NCI-H2107 (cell line): ENCODE results near the gene ADCY9.
"Not testable (repeated sequence)": the region's sequence is repeated elsewhere in the genome, so short reads cannot be mapped to it uniquely, and the experiment has no call there.

Experiments
- DNase-seq: peaks from one replicate; lab custom pipeline; 2025; lab: John Stamatoyannopoulos, UW

Gene ADCY9

GRCh38 chr16:4116325-4117249 lies at the start of gene ADCY9:
Gene ADCY9 (minus strand): TSS chr16:4116442. CDS start chr16:4115442, 1,000 bp downstream.
- peak; percentile 48 for DNase-seq

DNA sequence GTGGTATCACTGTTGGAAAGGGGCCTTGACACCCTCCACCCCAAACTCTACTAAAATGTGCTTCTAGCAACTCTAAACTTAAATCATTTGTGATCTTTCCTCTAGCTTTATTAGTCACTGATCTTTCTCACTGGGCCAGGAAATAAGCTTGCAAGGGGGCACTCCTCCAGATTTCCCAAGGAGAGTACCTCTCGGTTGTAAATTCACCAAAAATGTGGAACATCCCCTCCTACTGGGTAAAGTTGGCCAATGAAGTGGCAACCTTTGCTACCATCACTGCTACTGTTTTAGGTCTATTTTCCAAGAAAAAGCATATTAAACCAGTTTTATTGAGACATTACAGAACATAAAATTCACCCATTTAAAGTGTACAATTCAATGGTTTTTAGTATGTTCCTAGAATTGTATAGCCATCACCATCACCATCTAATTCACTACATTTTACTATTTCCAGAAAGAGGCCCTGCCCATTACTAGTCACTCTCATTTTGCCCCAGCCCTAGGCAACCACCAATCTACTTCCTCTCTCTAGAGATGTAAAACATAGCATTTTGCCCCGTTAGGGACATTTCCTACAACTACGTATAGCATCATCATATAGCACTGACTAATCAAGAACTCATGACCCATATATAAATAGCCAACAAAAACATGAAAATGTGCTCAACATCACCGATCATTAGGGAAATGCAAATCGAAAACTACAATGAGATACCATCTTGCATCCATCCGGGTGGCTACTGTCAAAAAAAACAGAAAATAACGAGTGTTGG lies 44.6 kb upstream of the ADCY9 start:
- no peak for DNase-seq

DNA sequence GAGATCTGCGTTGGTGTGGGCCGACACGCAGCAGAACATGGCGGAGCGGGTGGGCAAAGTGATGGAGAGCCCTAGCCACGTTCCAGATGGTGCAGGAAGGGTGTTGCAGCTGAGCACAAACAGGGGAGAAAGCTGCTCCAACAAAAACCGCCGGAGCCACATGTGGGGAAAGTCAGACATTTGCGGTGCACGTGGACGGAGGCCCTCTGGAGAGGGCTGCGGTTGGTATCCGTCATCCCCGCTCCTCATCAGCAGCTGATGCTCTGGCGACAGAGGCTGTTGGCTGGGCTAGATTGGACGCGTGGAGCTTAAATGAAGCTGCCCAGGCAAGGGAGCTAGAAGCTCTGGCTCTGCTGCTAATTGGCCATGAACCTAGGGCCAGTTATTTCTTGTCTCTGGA lies 43.5 kb upstream of the ADCY9 start:
- DNase-seq: no peak

DNA sequence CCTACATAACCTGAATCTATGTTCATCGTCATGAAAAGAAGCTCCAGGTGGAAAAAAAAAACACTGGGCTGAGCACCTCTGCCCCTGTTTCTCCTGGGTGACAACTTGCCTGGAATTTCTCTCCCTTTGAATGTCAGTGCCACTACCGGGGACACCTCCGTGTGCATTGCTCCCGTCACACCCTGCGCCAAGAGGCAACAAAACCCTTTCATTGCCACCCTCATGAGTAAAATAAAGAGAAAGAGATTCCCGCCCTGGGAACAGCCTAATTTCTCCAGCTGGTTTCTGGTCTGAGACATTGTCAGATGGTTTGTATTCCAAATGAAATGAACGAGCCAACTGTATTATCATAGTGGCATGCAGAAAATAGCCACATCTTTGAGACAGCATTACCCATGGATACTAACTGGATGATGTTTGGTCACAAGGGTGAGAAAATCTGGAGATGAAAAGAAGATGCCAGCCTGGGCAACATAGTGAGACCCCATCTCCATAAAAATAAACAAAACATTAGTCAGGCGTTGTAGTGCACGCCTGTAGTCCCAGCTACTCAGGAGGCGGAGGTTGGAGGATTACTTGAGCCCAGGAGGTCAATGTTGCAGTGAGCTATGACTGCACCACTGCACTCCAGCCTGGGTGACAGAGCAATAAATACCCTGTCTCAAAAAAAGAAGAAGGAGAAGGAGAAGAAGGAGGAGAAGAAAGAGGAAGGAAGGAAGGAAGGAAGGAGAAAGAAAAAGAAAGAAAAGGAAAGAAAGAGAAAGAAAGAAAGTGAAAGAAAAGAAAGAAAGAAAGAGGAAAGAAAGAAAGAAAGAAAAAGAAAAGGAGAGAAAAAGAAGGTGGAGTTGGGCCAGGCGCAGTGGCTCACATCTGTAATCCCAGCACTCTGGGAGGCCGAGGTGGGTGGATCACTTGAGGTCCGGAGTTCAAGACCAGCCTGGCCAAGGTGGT lies 42.2 kb upstream of the ADCY9 start:
- no peak for DNase-seq

DNA sequence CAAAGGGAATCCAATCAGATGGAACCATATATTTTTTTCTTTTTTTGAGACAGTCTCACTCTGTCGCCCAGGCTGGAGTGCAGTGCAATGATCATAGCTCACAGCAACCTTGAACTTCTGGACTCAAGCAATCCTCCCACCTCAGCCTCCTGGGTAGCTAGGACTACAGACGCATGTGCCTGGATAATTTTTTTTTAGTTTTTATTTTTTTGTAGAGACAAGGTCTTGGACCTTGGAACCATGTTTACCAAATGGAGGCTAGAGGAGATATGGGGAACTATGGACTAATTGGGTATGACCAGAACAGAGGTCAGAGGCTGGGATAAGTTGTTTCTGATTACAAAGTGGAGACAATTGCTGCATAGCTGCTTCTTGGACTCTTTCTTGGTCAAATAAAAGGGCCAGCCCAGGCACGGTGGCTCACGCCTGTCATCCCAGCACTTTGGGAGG lies 41.2 kb upstream of the ADCY9 start:
- no peak for DNase-seq

DNA sequence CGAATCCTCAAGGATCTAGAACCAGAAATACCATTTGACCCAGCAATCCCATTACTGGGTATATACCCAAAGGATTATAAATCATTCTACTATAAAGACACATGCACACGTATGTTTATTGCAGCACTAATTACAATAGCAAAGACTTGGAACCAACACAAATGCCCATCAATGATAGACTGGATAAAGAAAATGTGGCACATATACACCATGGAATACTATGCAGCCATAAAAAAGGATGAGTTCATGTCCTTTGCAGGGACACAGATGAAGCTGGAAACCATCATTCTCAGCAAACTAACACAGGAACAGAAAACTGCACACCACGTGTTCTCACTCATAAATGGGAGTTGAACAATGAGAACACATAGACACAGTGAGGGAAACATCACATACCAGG lies 40.3 kb upstream of the ADCY9 start:
- DNase-seq: not testable (repeated sequence)

GRCh38 chr16:4153364-4153763 lies 37.1 kb upstream of the ADCY9 start:
- not testable (repeated sequence) for DNase-seq

GRCh38 chr16:4152267-4152666 lies 36.0 kb upstream of the ADCY9 start:
- no peak for DNase-seq

- DNase-seq: no peak
Observed at GRCh38 chr16:4147236-4147635, 31.0 kb upstream of the ADCY9 start.

GRCh38 chr16:4142268-4142667 lies 26.0 kb upstream of the ADCY9 start:
- no peak for DNase-seq

DNA sequence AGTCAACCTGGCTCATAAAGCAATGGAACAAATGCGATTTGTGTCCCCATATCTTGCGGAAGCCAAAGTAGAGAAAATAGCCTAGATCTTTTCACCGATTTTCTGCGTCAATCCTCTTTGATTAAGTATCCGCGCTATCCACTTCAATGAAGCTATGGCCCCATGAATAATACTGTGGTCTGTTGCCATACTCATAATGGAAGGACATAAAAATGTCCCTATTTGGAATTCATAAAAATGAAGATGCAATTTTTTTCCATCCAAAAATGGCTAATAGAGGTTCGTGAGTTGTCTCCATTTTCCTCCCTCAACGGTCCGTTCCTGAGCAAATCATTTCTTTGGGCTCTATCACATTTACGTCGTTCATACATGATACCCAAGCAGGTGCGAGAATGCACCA lies 25.4 kb upstream of the ADCY9 start:
- no peak for DNase-seq

GRCh38 chr16:4140652-4141051 lies 24.4 kb upstream of the ADCY9 start:
- no peak for DNase-seq

DNA sequence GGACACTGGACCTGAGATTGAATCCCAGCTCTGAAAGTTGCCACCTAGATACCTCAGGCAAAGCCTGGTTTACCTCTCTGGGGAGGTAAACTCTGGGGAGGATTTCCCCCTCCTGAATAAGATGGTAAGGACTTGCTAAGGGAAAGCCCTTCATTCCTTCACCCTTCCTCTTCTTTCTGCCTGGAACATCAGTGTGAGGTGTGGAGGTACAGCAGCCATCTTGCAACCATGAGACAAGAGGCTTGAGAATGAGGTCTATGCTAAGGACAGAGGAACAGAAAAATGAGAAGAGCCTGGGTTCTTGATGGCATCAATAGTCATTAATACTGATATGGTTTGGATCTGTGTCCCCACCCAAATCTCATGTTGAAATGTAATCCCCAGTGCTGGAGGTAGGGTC lies 23.7 kb upstream of the ADCY9 start:
- no peak for DNase-seq

- no peak for DNase-seq
Observed at GRCh38 chr16:4138713-4139112, 22.5 kb upstream of the ADCY9 start.

DNA sequence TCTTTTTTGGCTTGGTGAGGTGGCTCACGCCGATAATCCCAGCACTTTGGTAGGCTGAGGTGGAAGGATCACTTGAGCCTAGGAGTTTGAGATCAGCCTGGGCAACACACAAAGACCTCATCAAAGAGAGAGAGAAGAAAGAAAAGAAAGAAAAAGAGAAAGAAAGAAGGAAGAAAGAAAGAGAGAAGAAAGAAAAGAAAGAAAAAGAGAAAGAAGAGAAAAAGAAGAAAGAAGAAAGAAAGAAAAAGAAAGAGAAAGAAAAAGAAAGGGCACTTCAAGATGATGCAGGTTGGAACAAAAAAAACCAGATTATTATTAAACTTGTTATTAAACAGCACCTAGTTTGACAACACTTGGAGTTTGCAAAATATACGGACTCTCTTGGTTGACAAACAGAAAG lies 21.2 kb upstream of the ADCY9 start:
- DNase-seq: no peak

- no peak for DNase-seq
Observed at GRCh38 chr16:4136229-4136813, 20.1 kb upstream of the ADCY9 start.

DNA sequence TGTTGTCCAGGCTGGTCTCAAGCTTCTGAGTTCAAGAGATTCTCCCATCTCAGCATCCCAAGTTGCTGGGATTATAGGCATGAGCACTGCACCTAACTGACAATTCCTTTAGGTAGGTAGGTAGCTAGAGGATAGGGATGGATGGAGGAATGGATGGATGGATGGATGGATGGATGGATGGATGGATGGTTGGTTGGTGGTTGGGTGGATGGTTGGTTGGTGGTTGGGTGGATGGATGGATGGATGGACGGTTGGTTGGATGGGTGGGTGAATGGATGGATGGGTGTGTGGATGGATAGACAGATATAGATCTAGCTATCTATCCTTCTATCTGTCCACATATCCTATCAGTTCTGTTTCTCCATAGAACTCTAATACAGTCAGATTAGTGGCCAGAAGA lies 19.3 kb upstream of the ADCY9 start:
- DNase-seq: no peak

DNA sequence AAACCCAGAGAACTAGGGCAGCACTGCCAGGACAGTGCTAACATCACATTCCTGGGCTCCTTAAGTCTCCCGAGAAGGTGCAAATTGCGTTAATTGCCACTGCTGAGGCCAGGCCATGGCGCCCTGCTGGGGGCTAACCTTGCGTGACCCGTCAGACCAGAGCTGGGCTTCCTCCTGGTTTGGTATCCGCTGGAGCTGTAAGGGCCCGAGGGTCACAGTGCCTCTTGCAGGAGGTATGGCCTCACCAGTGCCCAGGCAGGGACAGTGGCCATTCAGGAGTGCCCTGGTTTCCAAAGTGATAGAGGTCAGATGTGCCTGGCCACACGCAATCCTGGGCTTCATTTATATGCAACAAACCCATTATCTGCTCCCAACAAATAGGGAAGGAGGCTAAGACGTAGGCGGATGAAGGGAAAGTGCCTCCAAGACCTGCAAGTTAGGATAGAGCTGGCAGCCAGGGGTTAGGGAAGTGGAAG lies 17.7 kb upstream of the ADCY9 start:
- no peak for DNase-seq

GRCh38 chr16:4131621-4132020 lies 15.4 kb upstream of the ADCY9 start:
- DNase-seq: no peak

DNA sequence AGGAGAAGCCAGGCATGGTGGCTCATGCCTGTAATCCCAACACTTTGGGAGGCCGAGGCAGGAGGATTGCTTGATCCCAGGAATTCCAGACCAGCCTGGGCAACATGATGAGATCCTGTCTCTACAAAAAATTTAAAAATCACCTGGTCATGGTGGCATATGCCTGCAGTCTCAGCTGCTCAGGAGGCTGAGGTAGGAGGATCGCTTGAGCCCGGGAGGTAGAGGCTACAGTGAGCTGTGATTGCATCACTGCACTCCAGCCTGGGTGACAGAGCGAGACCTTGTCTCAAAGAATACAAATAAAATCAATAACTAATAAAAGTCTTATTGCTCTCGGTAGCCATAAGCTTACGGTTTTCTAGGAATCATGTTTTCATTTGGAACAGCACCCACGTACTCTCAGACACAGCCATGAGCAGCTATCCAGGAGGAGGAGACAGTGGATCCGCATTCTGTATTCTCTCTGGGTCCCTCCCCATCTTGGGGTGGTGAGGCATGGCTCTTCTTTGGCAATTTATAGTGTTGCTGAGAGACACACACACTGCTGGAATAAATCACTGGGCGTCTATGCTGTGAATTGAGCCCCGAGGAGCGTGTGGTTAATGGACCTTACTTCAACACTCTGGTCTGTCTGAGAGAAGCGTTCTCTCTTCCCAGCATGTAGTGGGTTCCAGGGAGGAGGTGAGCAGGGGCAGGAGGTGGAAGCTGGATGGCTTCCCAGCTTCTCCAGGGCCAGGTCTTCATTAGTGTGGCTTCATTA lies 8.5 kb upstream of the ADCY9 start:
- no peak for DNase-seq
